ENCODE measurements around the gene GART.

The GART gene

DNA sequence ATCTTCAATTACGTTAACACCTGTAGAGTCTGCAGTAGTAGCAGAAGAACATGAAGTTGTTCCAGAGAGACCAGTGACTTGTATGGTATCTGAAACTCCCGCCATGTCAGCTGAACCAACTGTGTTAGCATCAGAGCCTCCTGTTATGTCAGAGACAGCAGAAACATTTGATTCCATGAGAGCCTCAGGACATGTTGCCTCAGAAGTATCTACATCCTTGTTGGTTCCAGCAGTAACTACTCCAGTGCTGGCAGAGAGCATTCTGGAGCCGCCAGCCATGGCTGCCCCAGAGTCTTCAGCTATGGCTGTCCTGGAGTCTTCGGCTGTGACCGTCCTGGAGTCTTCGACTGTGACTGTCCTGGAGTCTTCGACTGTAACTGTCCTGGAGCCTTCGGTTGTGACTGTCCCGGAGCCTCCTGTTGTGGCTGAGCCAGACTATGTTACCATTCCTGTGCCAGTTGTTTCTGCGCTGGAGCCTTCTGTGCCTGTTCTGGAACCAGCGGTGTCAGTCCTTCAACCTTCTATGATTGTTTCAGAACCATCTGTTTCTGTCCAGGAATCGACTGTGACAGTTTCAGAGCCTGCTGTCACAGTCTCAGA, 11.2 kb upstream of the GART start:
- Histone ChIP-seq H3K4me1 (ENCODE audit: insufficient read depth, insufficient read length) (no peaks in the 10 kb centered on the region), H3K9me3 (ENCODE audit: insufficient read depth, low read length) (no peaks in the 10 kb centered on the region), H3K27me3 (ENCODE audit: insufficient read depth, insufficient read length) (no peaks in the 10 kb centered on the region), H3K9ac (ENCODE audit: insufficient read length, low read depth) (no peak overlapping the region), H3K36me3 (ENCODE audit: insufficient read depth, insufficient read length, low read length) (peaks cover 98% of the 10 kb centered on the region), H3K4me3 (ENCODE audit: insufficient read length, low read depth) (no peak overlapping the region)
- DNase-seq (ENCODE audit: low read depth, low spot score), result no peak
- TF ChIP-seq YY1 (IDR thresholded peaks at IDR 0.05; ENCODE audit: insufficient read depth, insufficient read length) (no peak), SUZ12 (IDR thresholded peaks at IDR 0.05; ENCODE audit: extremely low read depth, insufficient read depth, insufficient read length) (no peak), ZNF274 (IDR thresholded peaks at IDR 0.05; ENCODE audit: low read depth, low read length) (no peak)

DNA sequence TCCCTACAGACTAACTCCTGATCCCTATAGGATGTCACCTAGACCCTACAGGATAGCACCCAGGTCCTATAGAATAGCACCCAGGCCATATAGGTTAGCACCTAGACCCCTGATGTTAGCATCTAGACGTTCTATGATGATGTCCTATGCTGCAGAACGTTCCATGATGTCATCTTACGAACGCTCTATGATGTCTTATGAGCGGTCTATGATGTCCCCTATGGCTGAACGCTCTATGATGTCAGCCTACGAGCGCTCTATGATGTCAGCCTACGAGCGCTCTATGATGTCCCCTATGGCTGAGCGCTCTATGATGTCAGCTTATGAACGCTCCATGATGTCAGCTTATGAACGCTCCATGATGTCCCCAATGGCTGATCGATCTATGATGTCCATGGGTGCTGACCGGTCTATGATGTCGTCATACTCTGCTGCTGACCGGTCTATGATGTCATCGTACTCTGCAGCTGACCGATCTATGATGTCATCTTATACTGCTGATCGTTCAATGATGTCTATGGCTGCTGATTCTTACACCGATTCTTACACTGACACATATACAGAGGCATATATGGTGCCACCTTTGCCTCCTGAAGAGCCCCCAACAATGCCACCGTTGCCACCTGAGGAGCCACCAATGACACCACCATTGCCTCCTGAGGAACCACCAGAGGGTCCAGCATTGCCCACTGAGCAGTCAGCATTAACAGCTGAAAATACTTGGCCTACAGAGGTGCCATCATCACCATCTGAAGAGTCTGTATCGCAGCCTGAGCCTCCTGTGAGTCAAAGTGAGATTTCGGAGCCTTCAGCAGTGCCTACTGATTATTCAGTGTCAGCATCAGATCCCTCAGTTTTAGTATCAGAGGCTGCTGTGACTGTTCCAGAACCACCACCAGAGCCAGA, 10.4 kb upstream of the GART start:
- Histone ChIP-seq H3K36me3 (ENCODE audit: insufficient read depth, insufficient read length, low read length) (peaks cover 97% of the 10 kb centered on the region), H3K9me3 (ENCODE audit: insufficient read depth, low read length) (no peaks in the 10 kb centered on the region), H3K4me1 (ENCODE audit: insufficient read depth, insufficient read length) (no peaks in the 10 kb centered on the region), H3K9ac (ENCODE audit: insufficient read length, low read depth) (no peak overlapping the region), H3K4me3 (ENCODE audit: insufficient read length, low read depth) (no peak overlapping the region), H3K27me3 (ENCODE audit: insufficient read depth, insufficient read length) (no peaks in the 10 kb centered on the region)
- TF ChIP-seq SUZ12 (IDR thresholded peaks at IDR 0.05; ENCODE audit: extremely low read depth, insufficient read depth, insufficient read length) (no peak), ZNF274 (IDR thresholded peaks at IDR 0.05; ENCODE audit: low read depth, low read length) (no peak), YY1 (IDR thresholded peaks at IDR 0.05; ENCODE audit: insufficient read depth, insufficient read length) (no peak)
- no peak for DNase-seq (ENCODE audit: low read depth, low spot score)

DNA sequence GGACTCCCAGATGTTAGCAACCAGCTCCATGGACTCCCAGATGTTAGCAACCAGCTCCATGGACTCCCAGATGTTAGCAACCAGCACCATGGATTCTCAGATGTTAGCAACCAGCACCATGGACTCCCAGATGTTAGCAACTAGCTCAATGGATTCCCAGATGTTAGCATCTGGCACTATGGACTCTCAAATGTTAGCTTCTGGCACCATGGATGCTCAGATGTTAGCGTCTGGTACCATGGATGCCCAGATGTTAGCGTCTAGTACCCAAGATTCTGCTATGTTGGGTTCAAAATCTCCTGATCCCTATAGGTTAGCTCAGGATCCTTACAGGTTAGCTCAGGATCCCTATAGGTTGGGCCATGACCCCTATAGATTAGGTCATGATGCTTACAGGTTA, 9.7 kb upstream of the GART start:
- Histone ChIP-seq H3K9me3 (ENCODE audit: insufficient read depth, low read length) (no peaks in the 10 kb centered on the region), H3K9ac (ENCODE audit: insufficient read length, low read depth) (no peak overlapping the region)
- no peak for TF ChIP-seq SUZ12 (IDR thresholded peaks at IDR 0.05; ENCODE audit: extremely low read depth, insufficient read depth, insufficient read length)
- no peak for TF ChIP-seq ZNF274 (IDR thresholded peaks at IDR 0.05; ENCODE audit: low read depth, low read length)
- no peak for TF ChIP-seq YY1 (IDR thresholded peaks at IDR 0.05; ENCODE audit: insufficient read depth, insufficient read length)

DNA sequence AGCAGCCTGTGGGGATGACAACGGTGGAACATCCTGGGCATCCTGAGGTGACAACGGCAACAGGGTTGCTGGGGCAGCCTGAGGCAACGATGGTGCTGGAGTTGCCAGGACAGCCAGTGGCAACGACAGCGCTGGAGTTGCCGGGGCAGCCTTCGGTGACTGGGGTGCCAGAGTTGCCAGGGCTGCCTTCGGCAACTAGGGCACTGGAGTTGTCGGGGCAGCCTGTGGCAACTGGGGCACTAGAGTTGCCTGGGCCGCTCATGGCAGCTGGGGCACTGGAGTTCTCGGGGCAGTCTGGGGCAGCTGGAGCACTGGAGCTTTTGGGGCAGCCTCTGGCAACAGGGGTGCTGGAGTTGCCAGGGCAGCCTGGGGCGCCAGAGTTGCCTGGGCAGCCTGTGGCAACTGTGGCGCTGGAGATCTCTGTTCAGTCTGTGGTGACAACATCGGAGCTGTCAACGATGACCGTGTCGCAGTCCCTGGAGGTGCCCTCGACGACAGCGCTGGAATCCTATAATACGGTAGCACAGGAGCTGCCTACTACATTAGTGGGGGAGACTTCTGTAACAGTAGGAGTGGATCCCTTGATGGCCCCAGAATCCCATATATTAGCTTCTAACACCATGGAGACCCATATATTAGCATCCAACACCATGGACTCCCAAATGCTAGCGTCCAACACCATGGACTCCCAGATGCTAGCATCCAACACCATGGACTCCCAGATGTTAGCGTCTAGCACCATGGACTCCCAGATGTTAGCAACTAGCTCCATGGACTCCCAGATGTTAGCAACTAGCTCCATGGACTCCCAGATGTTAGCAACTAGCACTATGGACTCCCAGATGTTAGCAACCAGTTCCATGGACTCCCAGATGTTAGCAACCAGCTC, 9.1 kb upstream of the GART start:
- no peak overlapping the region for H3K4me3 ChIP-seq (ENCODE audit: insufficient read length, low read depth)
- no peaks in the 10 kb centered on the region for H3K9me3 ChIP-seq (ENCODE audit: insufficient read depth, low read length)
- no peaks in the 10 kb centered on the region for H3K27me3 ChIP-seq (ENCODE audit: insufficient read depth, insufficient read length)
- no peak for DNase-seq (ENCODE audit: low read depth, low spot score)
- peaks cover 98% of the 10 kb centered on the region for H3K36me3 ChIP-seq (ENCODE audit: insufficient read depth, insufficient read length, low read length)
- H3K9ac ChIP-seq (ENCODE audit: insufficient read length, low read depth), result no peak overlapping the region
- TF ChIP-seq ZNF274 (IDR thresholded peaks at IDR 0.05; ENCODE audit: low read depth, low read length) (no peak), SUZ12 (IDR thresholded peaks at IDR 0.05; ENCODE audit: extremely low read depth, insufficient read depth, insufficient read length) (no peak), YY1 (IDR thresholded peaks at IDR 0.05; ENCODE audit: insufficient read depth, insufficient read length) (no peak)
- H3K4me1 ChIP-seq (ENCODE audit: insufficient read depth, insufficient read length), result no peaks in the 10 kb centered on the region

More for the DNA sequence above, 9.7 kb upstream of the GART start:
- no peak overlapping the region for H3K4me3 ChIP-seq (ENCODE audit: insufficient read length, low read depth)
- H3K27me3 ChIP-seq (ENCODE audit: insufficient read depth, insufficient read length), result no peaks in the 10 kb centered on the region
- H3K36me3 ChIP-seq (ENCODE audit: insufficient read depth, insufficient read length, low read length), result peaks cover 97% of the 10 kb centered on the region
- DNase-seq (ENCODE audit: low read depth, low spot score), result no peak
- no peaks in the 10 kb centered on the region for H3K4me1 ChIP-seq (ENCODE audit: insufficient read depth, insufficient read length)

DNA sequence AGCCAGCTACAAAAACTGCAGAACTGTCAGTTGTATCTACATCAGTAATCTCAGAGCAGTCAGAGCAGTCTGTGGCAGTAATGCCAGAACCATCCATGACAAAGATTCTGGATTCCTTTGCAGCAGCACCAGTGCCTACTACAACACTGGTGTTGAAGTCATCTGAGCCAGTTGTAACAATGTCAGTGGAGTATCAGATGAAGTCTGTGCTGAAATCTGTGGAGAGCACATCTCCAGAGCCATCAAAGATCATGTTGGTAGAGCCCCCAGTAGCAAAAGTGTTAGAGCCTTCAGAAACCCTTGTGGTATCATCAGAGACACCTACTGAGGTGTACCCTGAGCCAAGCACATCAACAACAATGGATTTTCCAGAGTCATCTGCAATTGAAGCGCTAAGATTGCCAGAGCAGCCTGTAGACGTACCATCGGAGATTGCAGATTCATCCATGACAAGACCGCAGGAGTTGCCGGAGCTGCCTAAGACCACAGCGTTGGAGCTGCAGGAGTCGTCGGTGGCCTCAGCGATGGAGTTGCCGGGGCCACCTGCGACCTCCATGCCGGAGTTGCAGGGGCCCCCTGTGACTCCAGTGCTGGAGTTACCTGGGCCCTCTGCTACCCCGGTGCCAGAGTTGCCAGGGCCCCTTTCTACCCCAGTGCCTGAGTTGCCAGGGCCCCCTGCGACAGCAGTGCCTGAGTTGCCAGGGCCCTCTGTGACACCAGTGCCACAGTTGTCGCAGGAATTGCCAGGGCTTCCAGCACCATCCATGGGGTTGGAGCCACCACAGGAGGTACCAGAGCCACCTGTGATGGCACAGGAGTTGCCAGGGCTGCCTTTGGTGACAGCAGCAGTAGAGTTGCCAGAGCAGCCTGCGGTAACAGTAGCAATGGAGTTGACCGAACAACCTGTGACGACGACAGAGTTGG, 8.2 kb upstream of the GART start:
- peaks cover 97% of the 10 kb centered on the region for H3K36me3 ChIP-seq (ENCODE audit: insufficient read depth, insufficient read length, low read length)
- H3K9me3 ChIP-seq (ENCODE audit: insufficient read depth, low read length), result no peaks in the 10 kb centered on the region
- no peak overlapping the region for H3K4me3 ChIP-seq (ENCODE audit: insufficient read length, low read depth)
- H3K4me1 ChIP-seq (ENCODE audit: insufficient read depth, insufficient read length), result no peaks in the 10 kb centered on the region
- H3K9ac ChIP-seq (ENCODE audit: insufficient read length, low read depth), result no peak overlapping the region
- TF ChIP-seq SUZ12 (IDR thresholded peaks at IDR 0.05; ENCODE audit: extremely low read depth, insufficient read depth, insufficient read length) (no peak), ZNF274 (IDR thresholded peaks at IDR 0.05; ENCODE audit: low read depth, low read length) (no peak), YY1 (IDR thresholded peaks at IDR 0.05; ENCODE audit: insufficient read depth, insufficient read length) (no peak)
- H3K27me3 ChIP-seq (ENCODE audit: insufficient read depth, insufficient read length), result no peaks in the 10 kb centered on the region
- no peak for DNase-seq (ENCODE audit: low read depth, low spot score)

DNA sequence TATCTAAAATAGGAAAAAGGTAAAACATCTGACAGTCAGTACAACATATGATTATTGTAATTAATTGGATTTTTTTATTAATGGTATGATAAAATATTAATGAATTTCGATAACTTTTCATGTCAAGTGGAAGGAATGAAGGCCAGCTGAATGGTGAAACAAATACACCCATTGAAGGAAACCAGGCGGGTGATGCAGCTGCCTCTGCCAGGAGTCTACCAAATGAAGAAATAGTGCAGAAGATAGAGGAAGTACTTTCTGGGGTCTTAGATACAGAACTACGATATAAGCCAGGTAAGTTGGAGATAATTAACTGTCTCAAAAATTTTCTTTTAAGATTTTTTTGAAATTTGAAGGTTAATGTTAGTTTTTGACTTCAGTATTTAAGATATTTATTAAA, 4.2 kb upstream of the GART start:
- Histone ChIP-seq H3K9me3 (ENCODE audit: insufficient read depth, low read length) (no peaks in the 10 kb centered on the region), H3K9ac (ENCODE audit: insufficient read length, low read depth) (no peak overlapping the region), H3K4me3 (ENCODE audit: insufficient read length, low read depth) (no peak overlapping the region), H3K27me3 (ENCODE audit: insufficient read depth, insufficient read length) (no peaks in the 10 kb centered on the region), H3K36me3 (ENCODE audit: insufficient read depth, insufficient read length, low read length) (peaks cover 68% of the 10 kb centered on the region), H3K4me1 (ENCODE audit: insufficient read depth, insufficient read length) (no peaks in the 10 kb centered on the region)
- no peak for DNase-seq (ENCODE audit: low read depth, low spot score)
- no peak for TF ChIP-seq SUZ12 (IDR thresholded peaks at IDR 0.05; ENCODE audit: extremely low read depth, insufficient read depth, insufficient read length)
- TF ChIP-seq ZNF274 (IDR thresholded peaks at IDR 0.05; ENCODE audit: low read depth, low read length), result no peak
- no peak for TF ChIP-seq YY1 (IDR thresholded peaks at IDR 0.05; ENCODE audit: insufficient read depth, insufficient read length)
